Stimulated activated CD4-positive, alpha-beta T cell treated with anti-CD3 and anti-CD28 coated beads, Interleukin-12 subunit alpha, Interleukin-12 subunit beta, amount 100 ng/mL, for 24 hours (primary cell): ENCODE data around the gene SPO11.

Source experiments
- DNase-seq, 2 experiments: peaks; one replicate each; pipeline ENCODE4 v3.0.0-alpha.2; 2020; ENCODE audit warnings: low read depth in 2 of 2

Gene SPO11

DNA sequence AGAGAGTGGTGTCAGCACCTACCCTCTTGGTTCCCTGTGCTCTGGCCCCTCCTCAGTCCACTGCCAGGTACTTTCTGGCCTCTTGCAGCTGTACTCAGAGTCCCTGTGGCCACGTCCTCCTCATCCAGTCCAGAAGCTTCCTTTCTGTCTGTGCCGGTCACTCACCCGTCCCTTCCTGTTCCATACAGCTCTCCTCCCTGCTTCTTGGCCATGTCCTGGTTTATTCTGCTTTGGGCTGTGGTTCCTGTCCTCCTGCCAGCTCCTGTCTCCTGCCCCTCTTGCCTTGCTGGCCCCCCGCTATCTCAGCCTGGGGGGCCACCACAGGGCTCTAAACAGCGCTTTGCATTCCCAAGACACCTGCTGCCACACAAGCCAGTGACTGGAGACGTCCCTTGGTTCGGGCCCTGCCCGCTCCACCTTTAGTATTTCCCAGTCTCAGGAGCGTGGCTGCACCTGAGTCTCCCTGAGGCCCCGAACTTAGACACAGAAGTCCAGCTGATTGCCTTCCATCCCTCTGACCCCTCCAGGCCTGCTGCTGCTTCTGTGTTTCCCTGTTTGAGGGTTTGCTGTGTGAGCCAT, 46.1 kb downstream of the SPO11 start:
- no peak for DNase-seq

DNA sequence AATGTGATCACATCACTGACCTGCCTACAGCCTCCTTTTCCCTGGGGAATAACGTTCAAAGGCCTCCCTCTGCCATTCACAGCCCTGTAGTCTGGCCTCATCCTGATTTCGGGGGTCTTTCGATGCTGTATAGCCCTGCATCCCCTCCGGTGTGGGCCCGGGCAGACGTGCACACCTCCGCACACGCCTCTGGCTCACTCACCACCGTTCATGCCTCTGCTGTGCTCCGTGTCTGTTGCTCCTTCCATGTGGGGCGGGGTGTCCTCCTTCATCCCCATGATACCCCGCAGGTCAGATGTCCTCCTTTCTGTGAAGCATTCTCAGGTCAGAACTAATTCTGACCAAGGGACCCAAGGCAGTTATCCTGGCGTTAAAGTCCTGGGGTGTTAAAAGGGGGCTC, 47.7 kb downstream of the SPO11 start:
- no peak for DNase-seq

DNA sequence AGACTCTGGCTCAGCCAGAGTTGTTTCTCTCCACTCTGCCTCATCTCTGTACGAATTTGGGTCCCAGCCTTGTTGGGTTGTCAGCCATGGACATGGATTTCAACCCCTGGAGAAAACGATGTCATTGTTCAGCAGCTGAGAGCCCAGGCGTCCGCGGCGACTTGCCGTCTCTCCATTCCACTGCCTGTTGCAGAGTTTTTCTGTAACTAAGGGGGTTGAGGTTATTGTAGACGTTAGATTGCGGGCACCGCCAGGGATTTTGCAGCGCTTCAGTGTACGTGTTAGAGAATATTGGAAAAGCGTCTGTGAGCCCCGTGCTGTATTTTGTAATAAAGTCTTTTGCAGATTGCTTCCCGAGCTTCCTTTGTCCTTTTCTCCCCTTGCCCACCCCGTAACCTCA, 48.5 kb downstream of the SPO11 start:
- DNase-seq = no peak

DNA sequence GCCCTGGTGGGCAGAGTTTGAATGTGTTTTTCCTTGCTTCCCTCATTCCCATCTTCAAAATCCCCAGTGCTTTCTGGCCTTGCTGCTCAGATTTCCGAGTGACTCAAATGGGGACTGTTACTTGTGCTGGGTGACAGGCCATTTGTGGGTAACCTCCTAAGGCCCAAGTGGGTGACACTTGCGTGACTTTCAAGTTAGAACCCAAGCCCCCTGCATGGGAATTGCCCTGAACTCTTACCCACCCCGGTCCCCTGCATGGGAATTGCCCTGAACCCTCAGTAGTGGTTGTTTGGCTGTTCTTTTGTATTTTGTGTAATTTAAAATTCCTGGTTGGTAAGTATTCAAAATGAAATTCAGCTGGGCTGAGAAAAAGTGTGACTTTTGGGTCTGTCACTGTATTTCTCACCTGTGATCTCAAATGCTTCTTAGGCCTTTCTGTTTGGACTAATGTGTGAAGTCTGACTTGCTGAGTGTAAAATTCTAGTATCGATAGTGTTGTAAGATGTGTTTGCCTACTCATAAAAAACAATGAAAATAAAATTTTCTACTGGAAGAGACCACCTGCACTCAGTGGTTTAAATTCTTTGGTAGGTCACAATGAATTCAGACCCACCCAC, 49.2 kb downstream of the SPO11 start:
- no peak for DNase-seq

DNA sequence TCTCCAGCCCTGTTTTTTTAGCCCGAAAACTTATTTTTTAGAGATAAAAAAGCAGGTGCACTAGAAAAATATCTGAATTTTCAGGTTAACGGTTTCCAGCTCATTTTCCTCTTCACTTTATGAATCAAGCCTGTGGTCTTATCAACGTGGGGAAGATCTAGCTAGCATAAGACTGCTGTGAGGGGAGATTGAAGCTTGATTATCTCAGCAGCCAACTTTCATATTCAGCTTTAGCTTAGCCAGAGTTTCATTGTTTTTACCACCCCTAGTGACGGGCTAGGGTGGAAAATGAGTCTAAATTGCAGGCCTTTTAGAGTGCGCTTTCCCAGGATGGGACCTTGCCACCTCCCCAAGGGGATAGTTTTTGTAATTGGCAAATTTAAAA, 49.7 kb downstream of the SPO11 start:
- DNase-seq = no peak

DNA sequence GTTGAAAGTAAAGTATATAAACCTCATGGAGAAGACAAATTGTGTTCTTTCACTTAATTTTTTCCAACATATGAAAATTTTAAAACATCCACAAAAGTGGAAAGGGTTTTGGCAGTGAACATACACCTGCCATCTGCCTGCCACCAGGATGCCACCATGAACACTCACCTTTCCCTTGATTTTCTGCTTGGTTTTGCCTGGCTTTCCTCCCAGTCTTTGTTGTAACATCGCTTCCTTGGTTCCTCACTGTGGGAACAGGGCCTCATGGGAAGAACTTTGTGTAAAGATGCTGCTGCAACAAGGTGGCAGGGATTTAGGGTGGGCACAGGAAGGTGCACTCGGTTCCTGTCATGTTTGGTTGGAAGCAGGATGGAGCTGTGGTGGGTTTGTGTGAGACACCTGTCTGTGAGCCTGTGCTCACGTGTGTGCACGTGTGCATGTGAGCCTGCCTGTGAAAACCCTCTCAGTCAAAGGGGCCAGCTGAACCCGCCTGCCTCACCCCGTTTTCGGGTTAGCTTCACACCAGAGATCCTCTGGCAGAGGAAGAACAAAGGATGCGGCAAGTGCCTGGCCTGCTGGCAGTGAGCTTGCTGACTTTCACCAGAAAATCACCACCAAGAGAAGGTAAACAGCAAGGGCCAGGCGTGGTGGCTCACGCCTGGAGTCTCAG, 50.6 kb downstream of the SPO11 start:
- no peak for DNase-seq

DNA sequence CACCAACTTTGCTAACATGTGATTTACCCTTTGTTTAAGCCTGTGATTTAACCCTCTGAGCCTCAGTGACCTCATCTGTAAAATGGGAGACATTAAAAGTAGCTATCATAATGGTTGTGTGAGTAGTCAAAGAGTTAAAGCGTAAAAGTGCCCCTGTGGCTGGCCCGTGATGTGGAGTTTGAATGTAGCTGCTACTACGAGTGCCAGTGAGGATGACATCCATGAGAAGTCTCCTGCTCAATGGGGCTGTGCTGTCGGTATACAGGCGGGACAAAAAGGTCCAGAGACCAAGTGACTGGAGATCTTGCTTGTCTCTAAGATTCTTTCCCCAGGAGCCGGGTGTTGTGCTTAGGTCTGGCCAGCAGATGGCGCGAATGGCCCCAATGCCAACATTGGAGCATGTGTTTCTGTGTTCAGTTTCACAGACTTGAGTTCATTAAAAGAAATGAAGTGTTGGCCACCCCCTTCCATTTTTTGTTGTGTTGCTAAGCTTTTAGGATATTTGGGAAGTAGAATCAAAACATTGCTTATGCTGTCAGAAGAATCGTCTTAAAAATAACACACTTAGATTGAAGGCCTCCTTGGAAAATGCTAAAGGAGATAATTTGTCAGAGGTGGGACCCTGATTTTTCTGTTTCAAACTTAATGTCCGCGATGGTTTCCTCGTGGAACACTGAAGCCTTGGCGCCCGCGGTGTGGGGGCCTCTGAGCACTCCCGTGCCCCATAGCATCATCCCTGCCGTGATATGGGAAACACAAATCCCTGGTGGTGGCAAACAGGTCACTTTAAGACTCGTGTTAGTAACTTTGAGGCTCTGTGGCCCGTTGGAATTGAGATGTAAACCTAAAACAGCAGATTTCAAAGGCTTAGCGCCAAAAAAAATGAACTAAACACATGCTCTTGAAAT, 52.2 kb downstream of the SPO11 start:
- DNase-seq = peak; percentile 57 to 82

DNA sequence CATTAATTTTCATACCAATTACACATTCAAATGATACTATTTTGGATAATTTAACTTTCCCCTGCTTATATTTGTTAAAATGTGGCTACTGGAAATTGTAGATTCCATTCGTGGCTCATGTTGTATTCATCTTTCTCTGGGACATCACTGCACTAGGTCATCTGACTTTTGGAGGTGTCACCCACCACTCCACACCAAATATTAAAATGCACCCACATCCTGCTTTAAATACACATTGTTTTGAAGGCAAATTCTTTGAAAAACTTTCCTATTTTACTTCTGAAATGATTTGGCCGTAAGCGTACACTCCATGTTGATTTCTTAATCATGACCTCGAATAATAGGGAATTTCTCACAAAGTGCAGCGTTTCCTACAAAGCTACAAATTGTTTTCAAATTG, 52.9 kb downstream of the SPO11 start:
- DNase-seq = no peak

DNA sequence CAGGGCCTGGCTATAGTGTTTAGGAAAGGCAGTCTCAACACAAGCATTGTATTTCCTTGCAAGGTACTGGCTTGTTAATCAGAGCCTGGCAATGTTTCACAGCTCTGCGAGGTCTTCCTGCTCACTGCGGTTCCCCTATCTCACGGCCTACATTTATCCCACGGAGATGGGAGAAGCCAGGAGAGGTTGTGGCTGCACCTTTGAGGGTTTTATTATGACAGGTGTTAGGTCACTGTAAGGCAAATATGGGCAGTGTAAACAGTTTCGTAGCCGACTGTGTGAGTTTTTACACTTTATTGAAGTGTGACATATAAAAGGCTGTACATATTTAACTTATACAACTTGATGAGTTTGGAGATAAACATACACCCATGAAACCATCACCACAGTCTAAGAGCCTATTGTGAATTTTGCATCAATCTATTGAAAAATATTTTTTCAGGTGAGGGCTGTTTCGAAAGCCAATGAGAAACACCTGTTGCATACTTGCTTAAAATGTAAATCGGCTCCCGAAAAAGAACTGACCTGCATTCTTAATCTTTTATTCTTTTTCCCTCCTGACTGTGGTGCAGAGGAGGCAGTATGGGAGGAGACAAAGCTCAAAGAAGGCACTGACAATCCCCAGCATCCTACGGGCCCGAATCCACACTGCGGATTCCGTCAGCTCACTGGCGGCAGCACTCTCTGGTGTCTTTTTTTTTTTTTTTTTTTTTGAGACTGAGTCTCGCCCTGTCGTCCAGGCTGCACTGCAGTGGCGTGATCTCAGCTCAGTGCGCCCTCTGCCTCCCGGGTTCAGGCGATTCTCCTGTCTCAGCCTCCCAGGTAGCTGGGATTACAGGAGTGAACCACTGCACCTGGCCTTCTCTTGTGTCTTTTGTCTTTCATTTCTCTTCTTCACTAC, 54.1 kb downstream of the SPO11 start:
- DNase-seq = no peak

DNA sequence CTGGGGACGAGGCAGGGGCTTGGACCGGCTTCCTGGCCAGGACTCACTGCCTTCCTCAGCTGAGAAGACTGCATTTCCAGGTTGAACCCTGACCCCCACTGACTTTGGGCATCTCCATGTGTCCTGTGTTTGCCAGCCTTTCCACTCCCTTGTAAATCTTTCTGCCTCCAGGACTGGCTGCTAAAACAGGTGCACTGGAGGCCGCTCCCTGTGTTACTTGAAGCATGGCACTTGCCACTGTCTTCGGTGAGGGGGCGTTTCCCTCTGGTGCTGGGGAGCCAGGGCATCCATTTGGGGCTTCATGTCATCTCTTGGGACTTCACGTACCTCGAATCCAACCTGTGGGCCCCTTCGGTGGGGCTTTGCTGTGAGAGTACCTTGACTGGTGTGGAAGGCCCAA, 54.9 kb downstream of the SPO11 start:
- DNase-seq = no peak

DNA sequence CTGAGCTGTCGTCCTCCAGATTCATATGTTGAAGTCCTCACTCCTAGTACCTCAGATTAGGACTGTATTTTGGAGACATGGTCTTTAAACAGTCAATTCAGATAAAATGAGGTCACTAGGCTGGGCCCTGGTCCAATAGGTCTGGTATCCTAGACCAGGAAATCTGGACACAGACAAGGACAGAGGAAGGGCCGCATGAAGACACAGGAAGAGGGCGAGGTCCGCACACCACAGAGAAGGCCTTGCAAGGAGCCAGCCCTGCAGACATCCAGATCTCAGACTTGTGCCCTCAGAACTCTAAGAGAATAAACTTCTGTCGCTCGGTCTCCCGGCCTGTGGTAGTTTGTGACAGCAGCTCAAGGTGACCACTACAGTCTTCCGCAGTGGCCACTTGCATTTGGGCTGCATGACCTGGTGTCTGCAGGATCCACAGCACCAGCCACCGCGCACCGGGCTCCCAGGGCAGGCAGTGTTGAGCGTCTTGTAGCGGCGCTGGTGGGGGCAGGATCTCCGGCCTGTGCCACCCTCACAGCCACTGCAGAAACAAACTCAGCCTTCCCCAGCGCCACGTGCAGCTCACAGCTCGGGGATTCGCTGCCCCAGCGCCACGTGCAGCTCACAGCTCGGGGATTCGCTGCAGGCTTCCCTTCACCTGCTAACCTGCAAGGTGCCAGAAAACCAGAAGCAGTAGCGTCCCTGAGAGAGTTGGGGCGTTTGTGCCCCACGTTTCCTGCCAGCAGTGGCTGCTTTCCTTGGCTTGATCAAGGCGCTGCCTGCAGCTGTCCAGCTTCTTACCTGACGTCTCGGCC, 55.6 kb downstream of the SPO11 start:
- no peak for DNase-seq

DNA sequence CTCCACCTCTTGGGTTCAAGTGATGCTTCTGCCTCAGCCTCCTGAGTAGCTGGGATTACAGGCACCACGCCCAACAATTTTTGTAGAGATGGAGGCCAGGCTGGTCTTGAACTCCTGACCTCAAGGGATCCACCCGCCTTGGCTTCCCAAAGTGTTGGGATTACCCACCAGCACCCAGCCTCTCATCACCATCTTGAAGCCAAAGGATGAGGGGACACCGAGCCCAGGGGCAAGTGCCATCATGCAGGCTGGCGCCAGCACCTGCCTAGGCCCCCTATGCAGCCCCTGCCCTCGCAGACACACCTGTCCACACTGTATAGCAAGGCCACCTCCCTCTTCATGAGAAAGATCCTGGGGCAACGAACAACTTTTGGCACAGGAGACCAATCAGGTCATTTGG, 56.3 kb downstream of the SPO11 start:
- DNase-seq = no peak

DNA sequence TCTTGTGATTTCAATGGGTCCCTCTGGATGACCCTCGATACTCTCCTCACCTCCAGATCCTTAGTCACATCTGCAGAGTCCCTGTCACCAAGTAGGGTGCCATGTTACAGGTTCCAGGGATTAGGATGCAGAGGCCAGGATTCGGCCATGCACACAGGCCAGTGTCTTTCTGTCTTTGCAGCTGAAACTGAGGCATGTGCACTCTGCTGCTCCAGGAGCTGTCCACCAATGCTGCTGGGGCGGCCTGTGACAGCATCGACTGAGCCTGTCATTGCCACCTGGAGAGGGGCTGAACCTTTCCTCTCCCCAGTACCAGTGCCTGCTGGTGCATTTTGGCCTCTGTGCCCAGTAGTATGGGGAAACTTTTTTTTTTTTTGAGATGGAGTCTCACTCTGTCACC, 57.2 kb downstream of the SPO11 start:
- no peak for DNase-seq

DNA sequence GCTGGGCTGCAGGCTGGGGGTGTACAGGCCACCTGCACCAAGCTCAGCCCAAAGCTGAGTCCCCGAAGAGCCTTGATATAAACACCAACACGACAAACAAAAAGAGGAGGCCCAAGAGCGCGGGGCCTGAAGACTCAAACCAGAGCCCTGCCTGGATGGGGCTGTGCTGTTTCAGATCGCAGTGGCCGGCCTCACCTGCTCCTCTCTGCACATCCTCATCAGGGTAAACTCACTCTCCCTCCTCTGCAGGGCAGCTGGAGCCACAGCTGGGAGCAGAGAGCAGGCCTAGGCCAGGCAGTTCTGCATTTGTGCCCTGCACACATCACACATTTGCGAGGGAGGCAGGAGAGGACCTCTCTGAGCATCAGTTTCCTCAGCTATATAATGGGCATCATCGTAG, 57.9 kb downstream of the SPO11 start:
- DNase-seq = no peak

DNA sequence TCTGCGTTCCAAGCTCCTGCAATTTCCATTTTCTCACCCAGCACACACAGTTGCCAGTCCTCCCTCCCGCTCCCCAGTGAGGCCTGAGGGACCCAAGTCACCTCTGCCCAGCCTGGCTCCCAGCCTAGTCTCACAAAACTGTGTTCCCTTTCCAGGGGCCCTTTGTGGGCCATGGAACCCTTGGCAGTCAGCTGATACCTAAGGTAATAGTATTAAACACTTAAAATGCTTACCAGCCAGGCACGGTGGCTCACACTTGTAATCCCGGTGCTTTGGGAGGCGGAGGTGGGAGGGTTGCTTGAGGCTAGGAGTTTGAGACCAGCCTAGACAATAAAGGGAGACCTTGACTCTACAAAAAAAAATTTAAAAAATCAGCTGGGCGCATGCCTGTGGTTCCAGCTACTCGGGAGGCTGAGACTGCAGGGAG, 58.4 kb downstream of the SPO11 start:
- DNase-seq = no peak

DNA sequence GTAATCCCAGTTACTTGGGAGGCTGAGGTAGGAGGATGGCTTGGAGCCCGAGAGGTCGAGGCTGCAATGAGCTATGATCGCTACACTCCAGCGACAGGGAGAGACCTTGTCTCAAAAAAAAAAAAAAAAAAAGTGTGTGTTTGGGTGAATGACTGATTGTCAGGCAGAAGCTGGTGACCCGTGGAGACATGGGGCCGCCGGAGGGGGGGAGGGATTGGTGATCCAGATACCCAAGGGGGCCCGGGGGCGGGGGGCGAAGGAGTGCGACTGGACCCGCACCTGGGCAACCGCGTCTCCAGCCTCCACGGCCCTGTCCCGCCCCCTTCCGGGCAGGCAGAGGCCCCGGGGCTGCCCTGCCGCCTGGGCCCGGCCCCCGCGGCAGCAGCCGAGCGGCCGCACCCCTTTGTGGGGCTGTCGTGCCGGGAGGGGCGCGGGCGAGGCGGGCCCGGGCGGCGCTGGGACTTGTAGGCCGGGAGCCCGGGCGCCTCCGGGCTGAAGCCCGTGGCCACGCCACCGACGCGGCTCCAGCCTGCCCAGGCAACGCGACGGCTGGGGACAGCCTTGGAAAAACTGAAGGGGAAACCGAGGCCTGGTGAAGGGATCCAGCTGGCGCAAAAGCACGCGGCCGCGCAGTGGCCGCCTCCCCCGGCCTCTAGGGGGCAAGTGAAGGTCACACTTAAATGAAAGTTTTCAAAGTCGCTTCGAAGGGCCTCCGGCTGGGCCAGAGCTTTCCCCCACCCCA, 59.5 kb downstream of the SPO11 start:
- peak in 1 of 2 experiments; percentile 50 for DNase-seq

DNA sequence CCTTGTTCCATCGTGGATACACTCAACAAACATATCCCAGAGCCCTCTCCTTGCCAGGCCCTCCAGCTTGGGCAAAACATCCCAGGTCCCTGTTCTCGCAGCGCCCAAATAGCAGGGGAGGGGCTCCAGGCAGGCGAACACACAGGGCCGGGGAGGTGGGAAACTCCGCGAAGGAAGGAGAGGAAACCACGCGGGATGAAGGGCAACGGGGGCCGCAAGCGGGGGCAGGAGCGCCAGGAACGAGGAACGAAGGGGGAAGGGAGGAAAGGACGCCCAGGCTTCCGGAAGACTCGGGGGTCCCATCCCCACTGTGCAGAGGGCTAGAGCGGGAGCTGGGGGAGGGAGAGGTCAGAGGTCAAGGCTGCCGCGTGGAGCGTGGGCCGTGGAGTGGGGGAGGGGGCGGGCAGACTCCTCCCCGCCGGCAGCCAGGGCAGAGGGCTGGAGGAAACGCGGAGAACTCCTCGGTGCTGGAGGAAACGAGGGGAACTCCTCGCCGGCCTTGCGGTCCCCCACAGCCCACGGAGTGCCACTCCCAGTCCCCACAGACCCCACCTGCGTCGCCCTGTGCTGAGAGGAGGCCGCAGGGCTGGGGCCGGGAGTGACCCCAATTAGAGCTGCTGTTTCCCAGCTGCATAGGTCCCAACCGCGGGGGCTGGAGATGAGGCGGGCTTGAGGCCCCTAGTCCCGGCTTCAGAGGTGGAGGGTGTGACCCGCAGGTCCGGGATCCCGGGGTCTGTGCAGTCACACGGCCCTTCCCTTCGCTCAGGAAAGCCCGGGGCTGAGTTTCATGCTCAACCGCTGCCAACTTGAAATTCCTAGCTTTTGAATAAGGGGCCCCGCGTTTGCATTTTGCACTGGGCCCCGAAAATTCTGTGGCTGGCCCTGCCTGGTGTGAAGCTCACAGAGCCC, 60.3 kb downstream of the SPO11 start:
- peak; percentile 44 to 65 for DNase-seq

DNA sequence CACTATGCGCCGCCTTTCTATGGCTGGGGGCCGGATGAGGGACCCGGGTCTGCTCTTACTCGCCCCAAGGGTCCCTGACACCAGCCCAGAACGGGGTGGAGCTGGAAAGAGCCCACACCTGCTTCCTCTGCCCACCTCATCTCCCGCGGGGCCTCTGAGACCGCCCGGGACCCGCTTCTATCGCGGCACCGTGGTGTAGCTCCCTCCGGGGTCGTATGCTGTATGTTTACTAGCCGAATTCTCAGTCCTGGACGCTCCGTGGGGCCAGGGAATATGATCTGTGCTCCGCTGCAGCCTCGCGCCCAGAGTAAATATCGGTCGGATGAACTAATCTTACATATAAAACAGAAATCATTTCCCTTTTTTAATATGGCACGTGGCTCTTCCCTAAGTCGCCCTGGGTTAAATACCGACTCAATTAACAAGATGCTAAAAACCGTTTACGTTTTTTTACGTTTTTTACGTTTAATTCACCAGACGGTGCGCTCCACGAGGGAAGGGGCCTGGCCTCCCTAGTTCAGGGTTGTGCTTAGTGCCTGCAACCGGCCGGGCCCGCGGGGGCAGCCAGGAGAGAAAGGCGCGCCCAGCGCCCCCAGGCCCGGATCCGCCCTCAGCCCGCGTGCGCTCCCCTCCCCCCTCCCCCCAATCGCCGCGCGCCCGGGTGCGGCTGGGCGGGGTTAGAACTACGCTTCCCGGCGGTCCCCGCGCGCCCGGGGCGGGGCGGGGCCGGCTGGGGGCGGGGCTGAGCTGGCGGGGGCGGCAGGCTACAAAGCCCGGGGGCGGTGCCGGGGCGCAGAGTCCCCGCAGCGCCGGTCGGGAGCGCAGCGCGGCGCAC, 61.2 kb downstream of the SPO11 start, which contains the start of gene RBM38:
Gene RBM38 (plus strand): TSS at position 793 of the 835 bp plus-strand sequence. CDS start 186 bp downstream, outside the sequence.
- DNase-seq = peak; percentile 66 to 78
